HEK293 (cell line): Measurements from ENCODE around the gene MN1.

ENCODE experiments used
- CTCF ChIP-seq: fragments of 450-650 bp; formaldehyde crosslinking; IDR thresholded peaks from 2 replicates; pipeline ENCODE4 v1.5.1; 2016; ENCODE audit warnings: missing biosample characterization, missing genetic modification characterization
- MYNN ChIP-seq: fragments of 450-650 bp; formaldehyde crosslinking; IDR thresholded peaks from 2 replicates; pipeline ENCODE4 v1.5.1; 2016; ENCODE audit warnings: missing biosample characterization, missing genetic modification characterization, borderline replicate concordance
- ZBTB49 ChIP-seq: fragments of 450-650 bp; formaldehyde crosslinking; IDR thresholded peaks from 2 replicates; pipeline ENCODE4 v1.5.1; 2016; ENCODE audit warnings: missing biosample characterization, missing genetic modification characterization, low read depth
- ZFP3 ChIP-seq: fragments of 450-650 bp; formaldehyde crosslinking; IDR thresholded peaks from 2 replicates; pipeline ENCODE4 v1.5.1; 2016; ENCODE audit warnings: low read depth, missing biosample characterization, missing genetic modification characterization
- ZFP37 ChIP-seq: fragments of 450-650 bp; formaldehyde crosslinking; IDR thresholded peaks from 2 replicates; pipeline ENCODE4 v1.5.1; 2016; ENCODE audit warnings: missing biosample characterization, missing genetic modification characterization
- ZNF138 ChIP-seq: fragments of 450-650 bp; formaldehyde crosslinking; IDR thresholded peaks from 2 replicates; pipeline ENCODE4 v1.5.1; 2016; ENCODE audit warnings: missing biosample characterization, missing genetic modification characterization, borderline replicate concordance
- ZNF24 ChIP-seq: fragments of 450-650 bp; formaldehyde crosslinking; IDR thresholded peaks from 2 replicates; pipeline ENCODE4 v1.5.1; 2016; ENCODE audit warnings: missing biosample characterization, missing genetic modification characterization
- ZNF335 ChIP-seq: fragments of 450-650 bp; formaldehyde crosslinking; conservative IDR thresholded peaks from 2 replicates; pipeline ENCODE4 v1.5.1; 2016; ENCODE audit warnings: missing biosample characterization, missing genetic modification characterization
- ZNF423 ChIP-seq: fragments of 450-650 bp; formaldehyde crosslinking; IDR thresholded peaks from 2 replicates; pipeline ENCODE4 v1.5.1; 2016; ENCODE audit warnings: missing biosample characterization, missing genetic modification characterization

GRCh38 chr22:27785831-27786230 lies 15.7 kb downstream of the MN1 start:
- TF ChIP-seq ZNF138 (tag by site-specific recombination) = no peak
- TF ChIP-seq MYNN (tag by site-specific recombination) = no peak
- no peak for TF ChIP-seq CTCF (tag by site-specific recombination)
- no peak for TF ChIP-seq ZFP37
- TF ChIP-seq ZBTB49 (tag by site-specific recombination) = no peak
- no peak for TF ChIP-seq ZFP3 (tag by site-specific recombination)
- TF ChIP-seq ZNF24 (tag by site-specific recombination) = no peak
- no peak for TF ChIP-seq ZNF335
- TF ChIP-seq ZNF423 (tag by site-specific recombination) = no peak
